Measurements from ENCODE around the gene COL4A1.

DNA sequence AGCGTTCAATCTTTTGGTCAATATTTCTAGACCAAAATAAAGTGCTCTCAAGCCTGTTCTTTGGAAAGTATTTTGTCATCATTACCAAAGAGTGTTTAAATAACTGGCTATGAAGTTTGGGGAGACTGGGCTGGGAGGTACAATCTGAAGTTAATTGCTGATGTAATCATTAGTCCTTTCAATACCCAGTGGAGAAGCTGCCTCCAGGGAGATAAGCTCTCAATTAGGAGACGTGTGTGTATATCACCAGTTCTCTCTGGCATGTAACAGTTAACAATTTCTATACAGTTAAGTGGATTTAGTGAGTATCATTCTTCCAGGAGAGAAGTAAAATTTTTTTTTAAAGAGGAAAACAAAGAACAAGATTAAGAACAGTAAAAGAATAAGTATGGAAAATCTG lies 1.4 kb downstream of the COL4A1 start:
- TF ChIP-seq, protein P1, sequence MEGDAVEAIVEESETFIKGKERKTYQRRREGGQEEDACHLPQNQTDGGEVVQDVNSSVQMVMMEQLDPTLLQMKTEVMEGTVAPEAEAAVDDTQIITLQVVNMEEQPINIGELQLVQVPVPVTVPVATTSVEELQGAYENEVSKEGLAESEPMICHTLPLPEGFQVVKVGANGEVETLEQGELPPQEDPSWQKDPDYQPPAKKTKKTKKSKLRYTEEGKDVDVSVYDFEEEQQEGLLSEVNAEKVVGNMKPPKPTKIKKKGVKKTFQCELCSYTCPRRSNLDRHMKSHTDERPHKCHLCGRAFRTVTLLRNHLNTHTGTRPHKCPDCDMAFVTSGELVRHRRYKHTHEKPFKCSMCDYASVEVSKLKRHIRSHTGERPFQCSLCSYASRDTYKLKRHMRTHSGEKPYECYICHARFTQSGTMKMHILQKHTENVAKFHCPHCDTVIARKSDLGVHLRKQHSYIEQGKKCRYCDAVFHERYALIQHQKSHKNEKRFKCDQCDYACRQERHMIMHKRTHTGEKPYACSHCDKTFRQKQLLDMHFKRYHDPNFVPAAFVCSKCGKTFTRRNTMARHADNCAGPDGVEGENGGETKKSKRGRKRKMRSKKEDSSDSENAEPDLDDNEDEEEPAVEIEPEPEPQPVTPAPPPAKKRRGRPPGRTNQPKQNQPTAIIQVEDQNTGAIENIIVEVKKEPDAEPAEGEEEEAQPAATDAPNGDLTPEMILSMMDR (IDR thresholded peaks at IDR 0.05) = no peak
- TF ChIP-seq POLR2A (IDR thresholded peaks at IDR 0.05) = no peak
